Measurements from ENCODE around the gene ZNF672.

DNA sequence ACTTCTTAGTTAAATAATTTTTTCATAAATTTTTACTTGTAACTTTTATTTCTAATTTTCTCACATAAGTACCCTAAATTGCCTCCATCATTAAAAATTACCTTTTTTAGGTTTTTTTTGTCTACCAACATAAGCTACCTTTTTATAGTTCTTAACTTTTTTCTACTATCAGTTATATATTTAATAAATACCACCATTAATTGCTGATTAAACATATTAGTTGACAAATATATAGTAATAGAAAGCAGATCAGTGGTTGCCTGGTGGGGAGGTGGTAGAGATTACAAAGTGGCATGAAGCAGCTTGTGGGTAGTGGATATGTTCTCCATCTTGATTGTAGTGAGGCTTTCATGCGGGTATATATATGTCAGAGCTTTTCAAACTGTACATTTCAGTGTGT, 6.2 kb upstream of the ZNF672 start:
- TF ChIP-seq YY1 (IDR thresholded peaks at IDR 0.05; ENCODE audit: insufficient read depth, insufficient read length) (no peak), SUZ12 (IDR thresholded peaks at IDR 0.05; ENCODE audit: extremely low read depth, insufficient read depth, insufficient read length) (no peak), ZNF274 (IDR thresholded peaks at IDR 0.05; ENCODE audit: low read depth, low read length) (no peak)
